ENCODE data around the gene PCSK6.

GRCh38 chr15:101536875-101537405 lies 47.4 kb upstream of the PCSK6 start:
- TF ChIP-seq CSDC2 (CRISPR knock-in tag; IDR thresholded peaks at IDR 0.05) (no peak), RARB (CRISPR knock-in tag; IDR thresholded peaks at IDR 0.05) (no peak), ZFP3 (CRISPR knock-in tag; IDR thresholded peaks at IDR 0.05) (no peak), ZC3H10 (CRISPR knock-in tag; IDR thresholded peaks at IDR 0.05) (no peak), TOX (CRISPR knock-in tag; IDR thresholded peaks at IDR 0.05; ENCODE audit: borderline replicate concordance) (no peak)

Measured in SK-N-SH treated with all-trans-retinoic acid at 6 μM for 48 hours (cell line).